GM19035 (cell line): ENCODE measurements around the gene PDZD2.

Source experiments
- ATAC-seq: cut with Tn5 transposase; IDR thresholded peaks from one replicate; pipeline ENCODE4 v1.9.1; 2021; ENCODE audit not compliant: unreplicated experiment

The PDZD2 gene

DNA sequence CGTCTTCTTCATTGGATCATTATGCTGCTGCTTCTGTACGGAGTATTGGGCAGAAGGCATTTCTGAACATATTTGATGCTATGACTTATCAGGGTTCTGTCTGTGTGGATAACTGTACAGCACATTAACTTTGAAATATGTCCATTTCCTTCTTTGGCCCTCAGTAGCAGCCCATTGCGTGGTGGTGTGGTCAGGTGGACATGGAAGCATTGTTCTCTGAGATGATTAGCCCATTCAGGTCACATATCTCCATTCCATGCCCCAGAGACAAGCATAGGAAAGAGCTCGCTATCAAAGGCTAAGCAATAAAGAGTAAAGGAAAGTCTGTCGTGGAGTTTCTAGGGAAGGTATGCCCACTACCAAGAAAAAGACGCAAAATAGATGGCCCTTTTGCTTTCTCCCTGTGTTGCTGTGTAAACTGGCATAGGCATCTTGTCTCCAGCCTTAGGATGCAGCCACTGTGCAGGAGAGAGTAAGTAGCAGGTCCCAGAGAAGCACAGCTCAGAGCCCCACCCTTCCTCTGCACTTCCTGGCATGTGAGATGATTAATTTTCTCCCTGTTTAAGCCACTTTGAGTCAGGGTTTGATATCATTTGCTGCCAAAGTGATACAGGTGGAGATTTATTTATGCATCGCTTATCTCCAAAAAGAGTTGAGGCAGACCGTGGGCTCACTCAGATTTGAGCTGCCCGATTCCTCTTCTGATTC, 221.9 kb downstream of the PDZD2 start:
- ATAC-seq, result no peak

DNA sequence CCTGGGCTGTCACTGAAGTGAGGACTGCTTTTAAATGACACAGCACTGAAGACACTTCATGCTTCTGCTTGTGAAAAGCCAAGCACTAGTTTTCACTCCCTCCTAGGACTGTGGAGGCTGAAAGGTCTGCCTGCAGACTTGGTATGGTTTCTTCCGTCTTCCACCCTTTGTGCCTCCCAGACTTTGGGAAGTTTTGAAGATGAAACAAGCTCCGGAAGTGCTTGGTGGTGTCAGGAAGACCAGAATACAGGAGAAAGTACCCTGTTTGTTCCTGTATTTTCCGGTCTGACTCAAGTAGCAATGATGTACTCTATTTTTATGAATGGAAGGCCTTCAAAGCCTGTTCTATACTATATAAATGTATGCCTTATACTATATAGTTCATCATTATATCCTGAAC, 222.7 kb downstream of the PDZD2 start:
- no peak for ATAC-seq

DNA sequence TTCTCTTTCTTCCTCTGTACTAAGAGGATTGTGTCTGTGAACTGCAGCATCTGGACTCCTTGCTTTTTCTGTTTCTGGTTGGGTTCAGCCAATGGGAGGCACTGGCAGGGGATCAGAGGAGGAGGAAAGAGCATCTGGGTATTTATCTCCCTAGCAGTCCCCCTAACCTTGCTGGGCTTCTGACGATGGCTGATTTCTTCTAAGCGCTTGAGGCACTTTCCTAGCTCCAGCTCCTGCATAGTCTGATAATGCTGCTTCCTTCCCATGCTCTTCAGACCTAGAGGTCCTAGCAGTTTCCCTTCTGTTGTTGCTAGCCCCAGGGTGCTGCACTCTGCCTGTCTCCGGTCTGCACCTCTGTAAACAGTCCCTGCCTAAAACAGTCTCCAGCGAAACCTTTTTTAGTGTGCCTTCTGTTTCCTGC, 225.1 kb downstream of the PDZD2 start:
- no peak for ATAC-seq

DNA sequence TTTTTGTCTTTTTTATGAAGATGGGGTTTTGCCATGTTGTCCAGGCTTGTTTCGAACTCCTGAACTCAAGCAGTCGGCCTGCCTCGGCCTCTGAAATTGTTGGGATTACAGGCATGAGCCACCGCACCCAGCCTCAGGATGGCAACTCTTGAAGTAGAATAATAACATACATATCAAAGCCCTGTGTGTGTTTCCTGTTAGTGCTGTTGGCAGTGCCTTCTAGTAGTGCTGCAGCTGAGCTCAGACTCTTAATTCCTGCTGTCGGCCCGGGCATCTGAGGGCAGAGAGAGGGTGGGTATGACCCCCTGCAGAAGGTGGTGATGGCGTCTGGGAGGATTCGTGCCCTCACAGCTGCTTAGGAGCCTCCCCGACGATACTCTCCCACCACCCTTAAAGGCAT, 227.2 kb downstream of the PDZD2 start:
- ATAC-seq, result no peak

DNA sequence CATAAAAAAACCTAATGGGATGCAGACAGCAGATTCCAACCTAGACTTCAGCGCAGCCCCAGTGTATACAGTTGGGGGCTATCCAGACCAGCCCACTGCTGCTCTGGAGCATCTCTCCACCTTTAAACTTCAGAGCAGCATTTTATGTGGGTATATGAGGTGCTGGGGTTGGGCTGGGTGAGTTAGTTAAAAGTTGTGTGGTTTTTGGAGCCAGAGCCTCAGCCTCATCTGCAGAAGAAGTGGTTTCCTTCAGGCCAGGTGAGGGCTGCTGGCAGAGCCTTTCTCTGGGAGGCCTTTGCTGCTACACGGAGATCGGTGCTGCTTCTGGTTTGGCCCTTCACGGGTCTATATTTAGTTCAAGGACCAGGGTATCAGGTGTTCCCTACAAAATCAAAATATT, 228.3 kb downstream of the PDZD2 start:
- no peak for ATAC-seq

DNA sequence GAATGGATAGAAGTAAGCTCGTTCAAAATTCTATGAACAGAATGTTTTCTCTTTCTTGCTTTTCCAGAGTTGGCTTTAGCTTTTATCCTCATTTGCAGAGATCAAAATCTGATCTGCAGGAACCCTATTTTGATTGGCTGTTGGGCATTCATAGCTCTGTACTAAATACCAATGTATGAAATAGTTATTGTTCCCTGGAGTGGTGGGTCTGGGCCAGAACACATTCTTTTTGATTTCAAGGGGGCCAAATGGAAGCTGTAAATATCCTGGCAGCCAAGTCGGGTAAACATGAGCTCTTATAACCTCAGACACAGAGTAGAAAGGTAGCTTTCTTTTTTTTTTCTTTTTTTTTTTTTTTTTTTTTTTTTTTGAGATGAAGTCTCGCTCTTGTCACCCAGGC, 241.5 kb downstream of the PDZD2 start:
- ATAC-seq, result no peak

DNA sequence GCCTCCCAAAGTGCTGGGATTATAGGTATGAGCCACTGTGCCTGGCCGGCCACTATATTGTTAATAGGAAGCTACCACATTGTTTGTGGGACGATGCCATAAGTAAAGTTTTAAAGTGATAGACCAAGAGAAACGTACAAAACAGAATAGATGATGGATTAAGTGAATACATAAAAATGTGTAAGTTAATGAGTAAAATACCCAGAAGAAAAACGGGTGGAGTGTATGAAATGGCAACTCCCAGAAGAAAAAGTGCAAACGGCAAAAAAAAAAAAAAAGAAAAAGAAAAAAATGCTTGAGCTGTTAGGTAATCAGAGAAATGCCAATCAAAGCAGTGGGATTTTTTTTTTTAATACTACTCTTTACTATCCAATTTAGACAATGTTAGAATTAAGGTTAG, 246.0 kb downstream of the PDZD2 start:
- no peak for ATAC-seq

DNA sequence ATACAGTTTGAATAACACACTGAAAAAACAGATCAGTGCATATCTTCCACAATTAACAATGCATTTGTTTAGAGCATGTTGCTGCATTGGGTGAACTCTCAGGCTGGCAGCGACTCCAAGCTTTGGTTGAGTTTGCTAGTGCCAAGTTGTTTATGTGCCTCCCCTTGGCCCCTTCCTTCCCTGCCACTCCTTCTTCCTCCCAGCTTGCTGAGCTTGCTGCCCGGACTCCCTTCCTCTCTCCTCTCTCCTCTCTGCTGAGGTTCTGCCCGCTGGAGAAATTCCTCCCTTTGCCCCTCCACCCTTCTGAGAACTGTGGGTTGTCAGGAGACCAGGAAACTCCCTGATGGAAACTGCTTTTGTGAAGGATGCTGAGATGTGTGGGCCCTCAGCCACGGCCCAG, 247.3 kb downstream of the PDZD2 start:
- no peak for ATAC-seq

DNA sequence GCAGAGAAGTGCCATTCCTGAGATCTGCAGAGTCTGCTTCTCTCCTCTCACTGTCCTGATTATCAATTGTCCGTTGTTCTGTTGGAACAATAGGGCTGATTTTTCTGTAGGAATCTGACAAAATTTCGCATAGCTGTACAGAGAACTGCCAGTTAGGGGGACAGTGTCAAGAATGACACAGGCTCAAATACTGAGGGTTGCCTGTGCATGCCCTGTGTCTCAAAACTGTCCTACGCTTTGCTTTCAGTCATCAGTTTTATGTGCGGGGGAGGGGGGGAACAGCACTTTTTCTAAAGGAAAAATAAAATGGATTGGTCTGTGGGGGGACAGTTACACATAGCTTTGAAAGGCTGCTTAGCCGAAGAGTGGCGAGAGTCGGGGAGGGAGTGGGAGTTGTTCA, 248.6 kb downstream of the PDZD2 start:
- ATAC-seq, result no peak

DNA sequence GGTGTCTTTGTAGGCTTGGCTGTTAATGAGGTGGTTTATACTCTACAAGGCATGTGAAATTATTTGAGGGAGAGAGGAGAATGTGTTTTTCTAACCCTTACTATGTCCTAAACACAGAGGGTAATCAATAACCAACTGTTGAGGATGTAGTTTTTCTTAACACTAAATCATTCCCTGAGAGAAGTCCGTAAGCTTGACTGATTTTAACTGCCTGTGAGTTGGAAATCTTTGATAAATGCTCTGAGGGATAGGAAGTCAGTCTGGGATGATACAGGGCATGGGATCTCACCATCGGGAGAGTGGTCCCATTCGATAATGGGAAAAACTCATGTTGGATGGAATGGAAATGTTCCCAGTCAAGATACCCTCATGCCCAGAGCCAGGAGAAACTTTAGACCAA, 249.6 kb downstream of the PDZD2 start:
- no peak for ATAC-seq

DNA sequence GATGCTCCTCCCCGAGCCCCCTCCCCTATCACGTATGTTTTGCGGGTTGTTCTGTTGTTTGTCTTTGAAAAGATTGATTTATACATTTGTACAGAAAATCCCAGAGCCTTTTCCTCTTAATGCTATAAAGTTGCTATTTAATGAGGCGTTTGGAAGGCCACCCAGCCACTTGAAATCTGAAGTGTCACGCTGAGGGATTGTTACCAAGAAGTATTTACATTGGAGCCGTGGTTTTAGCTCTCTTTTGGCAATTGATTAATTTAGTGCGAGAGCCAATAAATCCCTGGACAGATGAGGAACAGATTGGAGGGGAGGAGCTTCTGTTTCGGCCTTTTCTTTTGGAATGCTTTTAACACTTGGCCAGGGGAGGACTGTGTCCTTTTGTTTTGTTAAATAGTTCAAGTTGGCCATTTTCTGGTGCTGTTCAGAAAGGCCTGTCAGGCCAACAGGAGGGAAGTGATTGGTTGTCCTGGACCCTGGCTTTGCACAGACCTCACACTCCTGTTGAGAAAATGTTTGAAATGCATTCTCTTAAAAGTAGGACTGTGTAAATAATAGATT, 250.2 kb downstream of the PDZD2 start:
- no peak for ATAC-seq

DNA sequence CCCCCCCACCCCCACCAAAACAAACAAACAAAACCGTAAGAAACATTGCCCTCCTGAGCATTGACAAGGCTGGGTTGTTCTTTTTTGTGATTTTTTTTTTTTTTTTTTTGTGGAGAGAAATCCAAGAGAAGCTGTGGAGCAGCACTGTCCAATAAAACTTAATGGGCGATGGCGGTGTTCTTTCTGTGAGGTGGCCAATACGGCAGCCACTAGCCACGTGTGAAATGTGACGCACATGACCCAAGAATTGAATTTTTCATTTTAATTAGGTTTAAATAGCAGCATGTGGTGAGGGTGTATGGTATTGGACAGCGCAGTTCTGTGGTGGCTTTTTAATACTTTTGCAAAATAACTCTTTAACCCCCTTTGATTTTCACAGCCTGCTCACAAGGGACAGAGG, 251.1 kb downstream of the PDZD2 start:
- no peak for ATAC-seq

DNA sequence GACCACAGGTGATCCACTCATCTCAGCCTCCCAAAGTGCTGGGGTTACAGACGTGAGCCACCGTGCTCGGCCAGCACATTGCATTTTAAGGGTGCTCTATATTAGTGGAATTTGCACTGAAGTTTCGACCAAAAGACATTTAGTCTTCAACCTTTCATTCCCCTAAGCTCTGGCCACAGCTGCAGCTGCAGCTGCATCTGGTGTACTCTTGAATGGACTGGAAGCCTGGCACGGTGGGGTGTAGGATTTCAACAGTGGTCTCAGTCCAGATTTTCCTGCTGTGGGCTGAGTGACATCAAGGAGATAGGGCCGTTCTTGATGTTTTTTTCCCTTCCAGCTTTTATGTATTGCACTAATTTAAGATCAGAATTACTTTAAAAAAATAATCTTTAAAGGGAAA, 255.2 kb downstream of the PDZD2 start:
- ATAC-seq, result no peak

DNA sequence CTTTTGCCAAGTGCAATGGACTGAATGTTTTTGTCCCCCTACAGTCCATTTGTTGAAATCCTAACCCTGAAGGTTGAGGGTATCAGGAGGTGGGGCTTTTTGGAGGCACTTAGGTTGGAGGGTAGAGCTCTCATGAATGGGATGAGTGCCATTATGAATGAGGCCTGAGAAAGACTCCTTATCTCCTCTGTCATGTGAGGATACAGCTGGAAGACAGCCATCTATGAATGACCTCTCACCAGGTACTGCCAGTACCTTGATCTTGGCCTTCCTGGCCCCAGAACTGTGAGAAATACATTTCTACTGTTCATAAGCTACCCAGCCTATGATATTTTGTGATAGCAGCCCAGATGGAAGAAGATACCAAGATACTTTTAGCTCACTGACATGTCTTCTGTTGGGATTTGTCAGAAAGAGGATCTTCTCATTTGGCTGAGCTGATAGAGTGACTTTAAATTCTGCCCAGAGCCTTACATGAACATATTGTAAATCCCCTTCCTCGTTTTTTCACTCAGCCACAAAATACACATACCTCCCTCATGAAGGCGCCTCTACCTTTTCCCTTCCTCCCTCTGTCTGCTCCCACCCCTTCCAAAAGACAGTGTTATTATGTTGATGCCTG, 256.4 kb downstream of the PDZD2 start:
- ATAC-seq, result no peak

DNA sequence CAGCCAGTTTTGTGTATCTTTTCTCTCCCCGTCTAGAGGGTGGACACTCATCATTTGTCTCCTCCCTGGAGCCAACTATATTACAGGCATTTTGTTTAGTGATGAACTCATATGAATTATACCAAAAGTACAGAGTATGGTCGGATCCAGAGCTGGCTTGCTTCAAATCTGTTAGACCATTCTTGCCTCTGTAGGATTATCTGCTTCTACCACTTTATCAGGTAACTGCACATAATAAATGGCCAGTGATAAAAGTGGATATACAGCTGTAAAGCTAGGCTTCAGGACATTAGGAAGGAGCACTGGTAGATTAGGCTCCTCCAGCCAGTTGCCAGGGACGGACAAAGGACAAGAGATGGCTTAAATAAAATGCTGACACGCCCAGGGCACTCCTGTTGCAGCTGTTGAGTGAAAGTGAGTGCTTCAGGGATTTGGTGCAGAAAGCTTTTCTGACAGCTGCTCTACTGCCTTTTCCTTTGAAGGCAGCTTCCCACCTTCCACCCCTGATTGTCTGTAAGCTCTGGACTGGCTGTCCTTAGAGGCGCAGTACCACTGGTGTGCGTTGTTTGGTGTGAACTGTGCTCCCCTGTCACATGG, 259.2 kb downstream of the PDZD2 start:
- ATAC-seq, result no peak

DNA sequence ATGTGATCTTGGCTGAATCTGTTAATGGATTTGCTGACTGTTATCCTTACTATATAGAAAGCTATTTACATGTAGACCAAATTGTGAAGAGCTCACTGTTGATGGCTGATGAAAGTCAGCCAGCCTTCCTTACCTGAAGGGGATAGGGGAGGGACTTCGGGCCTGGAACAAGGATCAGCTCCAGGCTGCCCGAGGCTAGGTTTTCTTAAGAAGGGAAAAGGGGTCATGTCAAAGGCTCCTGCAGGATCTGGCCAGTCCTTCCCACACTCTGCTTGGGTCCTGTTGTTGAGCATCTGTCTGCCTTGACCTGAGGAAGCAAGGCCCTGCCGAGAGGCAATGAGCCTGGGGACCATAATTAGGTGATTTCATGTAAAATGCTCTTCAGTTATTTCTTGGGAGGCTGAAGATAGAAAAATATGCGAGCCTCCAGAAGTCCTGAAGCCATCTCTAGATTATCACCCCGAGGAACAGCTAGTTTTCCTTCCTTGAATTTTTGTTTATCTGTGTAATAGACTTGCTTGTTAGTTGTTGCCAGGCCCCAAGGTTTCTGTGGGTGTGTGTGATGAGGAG, 261.4 kb downstream of the PDZD2 start:
- no peak for ATAC-seq

DNA sequence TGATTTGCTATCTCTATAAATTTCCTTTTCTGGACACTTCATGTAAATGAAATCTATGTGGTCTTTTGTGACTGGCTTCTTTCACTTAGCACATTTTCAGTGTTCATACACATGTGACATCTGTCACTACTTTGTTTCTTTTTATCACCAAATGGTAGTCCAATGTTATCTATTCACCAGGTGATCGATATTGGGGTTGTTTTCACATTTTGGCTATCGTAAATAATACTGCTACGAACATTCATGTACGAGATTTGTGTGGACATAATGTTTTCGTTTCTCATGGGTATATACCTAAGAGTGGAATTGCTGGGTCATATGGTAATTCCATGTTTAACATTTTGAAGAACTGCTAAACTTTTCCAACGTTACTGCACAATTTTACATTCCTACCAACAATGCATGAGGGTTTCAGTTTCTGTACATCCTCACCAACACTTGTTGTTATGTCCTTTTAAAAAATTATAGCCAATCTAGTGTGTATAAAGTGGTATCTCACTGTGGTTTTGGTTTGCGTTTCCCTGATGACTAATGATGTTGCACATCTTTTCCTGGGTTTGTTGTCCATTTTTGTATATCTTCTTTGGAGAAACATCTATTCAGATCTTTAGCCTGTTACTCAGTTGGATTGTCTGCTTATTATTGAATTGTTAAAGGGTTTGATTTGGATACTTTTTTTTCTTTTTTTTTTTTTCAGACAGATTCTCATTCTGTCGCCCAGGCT, 263.0 kb downstream of the PDZD2 start:
- ATAC-seq, result no peak

DNA sequence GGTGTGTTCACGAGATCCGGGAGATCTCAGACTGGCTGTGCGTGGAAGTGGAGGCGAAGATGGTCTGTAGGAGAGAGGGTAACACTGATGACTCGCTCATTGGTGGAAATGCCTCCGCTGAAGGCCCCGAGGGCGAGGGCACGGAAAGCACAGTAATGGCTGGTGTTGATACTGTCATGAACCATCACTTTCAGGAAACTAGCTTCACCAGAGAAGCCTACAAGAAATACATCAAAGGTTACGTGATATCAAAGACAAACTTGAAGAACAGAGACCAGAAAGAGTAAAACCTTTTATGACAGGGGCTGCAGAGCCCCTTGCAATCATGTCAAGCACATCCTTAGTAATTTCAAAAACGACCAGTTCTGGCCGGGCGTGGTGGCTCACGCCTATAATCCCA, 269.5 kb downstream of the PDZD2 start:
- ATAC-seq, result no peak

DNA sequence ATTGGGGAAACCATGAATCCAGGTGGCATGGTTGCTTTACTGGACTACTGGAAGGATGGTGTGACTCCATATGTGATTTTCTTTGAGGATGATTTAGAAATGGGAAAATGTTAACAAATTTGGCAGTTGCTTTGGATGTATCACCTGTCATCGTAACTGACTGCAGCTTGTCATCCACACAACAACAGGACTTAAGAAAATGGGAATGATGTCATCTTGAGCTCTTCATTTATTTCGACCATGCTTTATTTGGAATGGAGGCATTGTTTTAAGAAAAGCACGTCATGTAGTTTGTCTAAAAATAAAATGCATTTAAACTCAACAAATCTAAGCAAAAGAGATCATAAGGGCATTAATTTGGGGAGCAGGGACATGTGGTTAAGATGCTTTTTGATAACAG, 270.1 kb downstream of the PDZD2 start:
- no peak for ATAC-seq

DNA sequence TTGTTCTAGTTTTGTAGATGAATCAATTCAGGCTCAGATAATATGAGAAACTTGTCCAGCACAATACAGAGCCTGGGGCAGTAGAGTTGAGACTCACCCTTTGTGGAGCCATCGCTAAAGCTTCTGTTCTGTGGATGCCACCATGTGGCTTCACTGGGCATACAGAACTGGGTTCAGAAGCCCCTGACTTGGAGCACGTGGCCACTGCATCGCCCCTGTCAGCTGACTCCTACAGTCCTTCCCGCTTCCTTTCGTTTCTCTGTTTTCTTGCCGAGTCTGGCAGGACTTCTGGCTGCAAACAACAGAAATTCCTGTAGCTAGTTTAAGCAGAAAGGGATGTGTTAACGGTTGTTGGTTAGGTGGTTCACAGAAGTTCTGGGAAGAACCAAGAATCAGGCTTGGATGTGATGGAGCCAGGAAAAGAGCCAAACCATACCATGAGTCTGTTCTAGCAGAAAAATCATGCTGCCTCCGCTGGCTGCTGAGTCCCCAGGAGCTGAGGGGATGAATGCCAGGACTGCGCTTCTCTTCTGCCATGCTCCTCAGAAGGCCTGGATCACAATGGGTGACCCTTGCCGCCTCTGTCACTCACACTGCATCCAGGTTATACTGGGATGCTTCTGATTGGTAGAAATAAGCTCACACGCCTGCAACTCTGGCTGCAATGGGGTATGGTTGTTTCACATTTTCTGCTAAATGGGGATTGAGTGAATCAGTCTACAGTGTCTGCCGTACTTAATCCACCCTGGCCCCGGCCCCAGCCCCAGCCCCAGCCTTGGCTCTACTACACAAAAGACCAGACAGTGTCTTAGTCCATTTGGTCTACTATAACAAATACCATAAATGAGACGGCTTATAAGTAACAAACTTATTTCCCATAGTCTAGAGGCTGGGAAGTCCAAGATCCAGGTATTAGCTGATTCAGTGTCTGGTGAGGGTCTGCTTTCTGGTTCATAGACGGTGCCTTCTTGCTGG, 272.6 kb downstream of the PDZD2 start:
- ATAC-seq, result no peak
